GM12878 (cell line): ENCODE results near the gene LAMC3.

ENCODE experiments used
- BRCA1 ChIP-seq: IDR thresholded peaks from 2 replicates; pipeline ENCODE4 v1.6.1; 2011; ENCODE audit warnings: low read depth, low read length, improper control_type of control experiment
- EZH2 ChIP-seq: IDR thresholded peaks from 2 replicates; pipeline ENCODE4 v1.6.1; 2012; ENCODE audit warnings: low read depth, mild to moderate bottlenecking, control low read depth, inconsistent platforms, low read length, borderline replicate concordance; ENCODE audit not compliant: control insufficient read depth
- LARP7 ChIP-seq: fragments of 450-650 bp; IDR thresholded peaks from 2 replicates; pipeline ENCODE4 v1.6.1; 2017; ENCODE audit warnings: mild to moderate bottlenecking
- POLR2A ChIP-seq: IDR thresholded peaks from 2 replicates; pipeline ENCODE4 v1.6.1; 2011; ENCODE audit warnings: low read depth, mild to moderate bottlenecking, low read length
- STAT1 ChIP-seq: fragments of 450-650 bp; conservative IDR thresholded peaks from 2 replicates; pipeline ENCODE4 v1.6.1; 2014; ENCODE audit warnings: antibody characterized with exemption, mild to moderate bottlenecking
- TF ChIP-seq, protein P1 (sequence below): IDR thresholded peaks from 2 replicates; pipeline ENCODE4 v1.6.1; 2012; ENCODE audit warnings: low read depth, low read length, improper control_type of control experiment
- TF ChIP-seq, protein P2 (sequence below), 3 experiments: IDR thresholded peaks in 2 of 3; conservative IDR thresholded peaks in 1 of 3; 2 replicates each; pipeline ENCODE4 v1.5.1; 2011; ENCODE audit warnings: low read depth in 3 of 3, low read length in 3 of 3, mild to moderate bottlenecking in 3 of 3, control low read depth in 2 of 3, moderate library complexity in 2 of 3, inconsistent platforms in 1 of 3, mixed read lengths in 1 of 3; ENCODE audit not compliant: control insufficient read depth in 2 of 3, insufficient read depth in 1 of 3; ENCODE audit errors: extremely low read depth in 1 of 3

DNA sequence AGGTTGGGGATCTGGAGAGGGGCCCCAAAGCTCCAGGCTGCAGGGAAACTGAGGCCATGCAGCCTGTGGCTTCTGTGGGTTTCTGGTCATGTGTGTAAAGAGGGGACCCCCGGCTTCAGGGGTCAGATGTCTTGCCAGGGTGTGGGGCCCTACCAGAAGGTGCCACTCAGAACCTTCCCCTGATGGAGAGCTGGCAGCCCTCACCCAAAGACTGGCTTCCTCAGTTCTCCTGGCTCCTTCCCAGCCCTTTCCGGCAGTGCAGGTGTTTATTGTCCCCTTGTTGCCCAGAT lies 11.6 kb upstream of the LAMC3 start:
- no peak for TF ChIP-seq STAT1
- TF ChIP-seq, protein P1, sequence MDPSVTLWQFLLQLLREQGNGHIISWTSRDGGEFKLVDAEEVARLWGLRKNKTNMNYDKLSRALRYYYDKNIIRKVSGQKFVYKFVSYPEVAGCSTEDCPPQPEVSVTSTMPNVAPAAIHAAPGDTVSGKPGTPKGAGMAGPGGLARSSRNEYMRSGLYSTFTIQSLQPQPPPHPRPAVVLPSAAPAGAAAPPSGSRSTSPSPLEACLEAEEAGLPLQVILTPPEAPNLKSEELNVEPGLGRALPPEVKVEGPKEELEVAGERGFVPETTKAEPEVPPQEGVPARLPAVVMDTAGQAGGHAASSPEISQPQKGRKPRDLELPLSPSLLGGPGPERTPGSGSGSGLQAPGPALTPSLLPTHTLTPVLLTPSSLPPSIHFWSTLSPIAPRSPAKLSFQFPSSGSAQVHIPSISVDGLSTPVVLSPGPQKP, result no peak
- TF ChIP-seq EZH2, result no peak
- no peak for TF ChIP-seq LARP7
- TF ChIP-seq BRCA1, result no peak
- TF ChIP-seq, protein P2, sequence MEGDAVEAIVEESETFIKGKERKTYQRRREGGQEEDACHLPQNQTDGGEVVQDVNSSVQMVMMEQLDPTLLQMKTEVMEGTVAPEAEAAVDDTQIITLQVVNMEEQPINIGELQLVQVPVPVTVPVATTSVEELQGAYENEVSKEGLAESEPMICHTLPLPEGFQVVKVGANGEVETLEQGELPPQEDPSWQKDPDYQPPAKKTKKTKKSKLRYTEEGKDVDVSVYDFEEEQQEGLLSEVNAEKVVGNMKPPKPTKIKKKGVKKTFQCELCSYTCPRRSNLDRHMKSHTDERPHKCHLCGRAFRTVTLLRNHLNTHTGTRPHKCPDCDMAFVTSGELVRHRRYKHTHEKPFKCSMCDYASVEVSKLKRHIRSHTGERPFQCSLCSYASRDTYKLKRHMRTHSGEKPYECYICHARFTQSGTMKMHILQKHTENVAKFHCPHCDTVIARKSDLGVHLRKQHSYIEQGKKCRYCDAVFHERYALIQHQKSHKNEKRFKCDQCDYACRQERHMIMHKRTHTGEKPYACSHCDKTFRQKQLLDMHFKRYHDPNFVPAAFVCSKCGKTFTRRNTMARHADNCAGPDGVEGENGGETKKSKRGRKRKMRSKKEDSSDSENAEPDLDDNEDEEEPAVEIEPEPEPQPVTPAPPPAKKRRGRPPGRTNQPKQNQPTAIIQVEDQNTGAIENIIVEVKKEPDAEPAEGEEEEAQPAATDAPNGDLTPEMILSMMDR (IDR thresholded peaks at IDR 0.05 in 2 of 3, conservative IDR thresholded peaks at IDR 0.05 in 1 of 3; ENCODE audit: control insufficient read depth in 2 of 3, extremely low read depth in 1 of 3, insufficient read depth in 1 of 3, low read depth in 3 of 3, low read length in 3 of 3), result no peak
- TF ChIP-seq POLR2A, result no peak
